ENCODE measurements around the gene ARHGAP6.

ARHGAP6 gene

DNA sequence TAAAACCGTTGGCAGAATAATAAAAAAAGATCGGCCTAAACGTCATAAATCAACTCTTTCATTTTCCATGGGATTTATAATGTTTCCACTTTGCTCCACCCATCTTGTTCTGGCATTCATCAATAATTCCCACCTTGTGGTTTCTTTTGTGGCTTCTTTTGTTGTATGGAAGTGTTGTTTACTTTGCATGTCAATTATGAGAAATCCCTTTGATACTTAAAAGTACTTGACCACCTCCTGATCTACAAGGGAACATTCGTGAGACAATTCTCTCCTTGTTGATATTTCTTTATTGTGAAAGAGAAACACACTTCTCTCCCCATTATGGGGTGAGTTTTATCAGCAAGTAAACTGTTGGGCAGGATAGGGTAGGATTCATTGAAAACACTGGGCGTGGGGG is 369.7 kb downstream of the ARHGAP6 start:
- Histone ChIP-seq H3K4me3 (no peak overlapping the region), H3K9ac (ENCODE audit: insufficient read length) (no peak overlapping the region)
- DNase-seq (ENCODE audit: low read depth, low spot score), result no peak

DNA sequence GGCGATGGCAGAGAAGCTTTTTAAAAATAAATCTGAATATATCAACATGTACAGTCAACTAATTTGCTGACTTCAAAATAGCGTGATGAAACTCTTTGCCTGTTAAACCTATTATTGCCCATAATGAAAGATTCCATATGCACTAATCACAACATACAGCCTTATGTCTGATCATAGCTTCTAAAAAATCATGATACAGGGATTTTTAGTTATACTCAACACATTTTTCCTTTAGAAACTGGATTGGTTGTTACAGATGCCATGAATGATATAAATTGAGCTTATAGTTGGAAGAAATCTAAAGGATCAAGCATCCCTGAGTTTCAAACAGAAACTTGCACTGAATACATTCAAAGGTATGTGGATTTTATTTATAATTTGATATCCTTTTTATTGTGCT is 372.6 kb downstream of the ARHGAP6 start, which contains the start of gene AMELX:
Gene AMELX (plus strand): TSS at position 301 of the 400 bp plus-strand sequence. CDS start 1,376 bp downstream, outside the sequence.
- no peak within 1 kb of the TSS for H3K4me3 ChIP-seq
- TF ChIP-seq EZH2 (IDR thresholded peaks at IDR 0.05), result no peak
- TF ChIP-seq POLR2AphosphoS5 (IDR thresholded peaks at IDR 0.05; ENCODE audit: borderline replicate concordance, low read depth, low read length), result no peak
- TF ChIP-seq FOXP2 (optimal IDR thresholded peaks at IDR 0.05; ENCODE audit: control extremely low read depth, extremely low read length, insufficient read depth), result no peak
- DNase-seq (ENCODE audit: low read depth, low spot score), result no peak
- H3K36me3 ChIP-seq (ENCODE audit: insufficient read depth, low read length), result no peaks in the 10 kb centered on the region
- no peak within 1 kb of the TSS for H3K27ac ChIP-seq
- no peaks in the 10 kb centered on the region for H3K9me3 ChIP-seq (ENCODE audit: low read depth, low read length)
- no peak within 1 kb of the TSS for H3K9ac ChIP-seq (ENCODE audit: insufficient read length)

More for the DNA sequence above, 369.7 kb downstream of the ARHGAP6 start:
- TF ChIP-seq POLR2AphosphoS5 (IDR thresholded peaks at IDR 0.05; ENCODE audit: borderline replicate concordance, low read depth, low read length) (no peak), EZH2 (IDR thresholded peaks at IDR 0.05) (no peak), FOXP2 (optimal IDR thresholded peaks at IDR 0.05; ENCODE audit: control extremely low read depth, extremely low read length, insufficient read depth) (no peak)
- H3K9me3 ChIP-seq (ENCODE audit: low read depth, low read length), result no peaks in the 10 kb centered on the region
- no peaks in the 10 kb centered on the region for H3K36me3 ChIP-seq (ENCODE audit: insufficient read depth, low read length)
- no peak overlapping the region for H3K27ac ChIP-seq

- Histone ChIP-seq H3K9me3 (ENCODE audit: low read depth, low read length) (no peaks in the 10 kb centered on the region), H3K9ac (ENCODE audit: insufficient read length) (no peak overlapping the region), H3K4me3 (no peak overlapping the region), H3K27ac (no peak overlapping the region), H3K36me3 (ENCODE audit: insufficient read depth, low read length) (no peaks in the 10 kb centered on the region)
- DNase-seq (ENCODE audit: low read depth, low spot score), result no peak
- TF ChIP-seq POLR2AphosphoS5 (IDR thresholded peaks at IDR 0.05; ENCODE audit: borderline replicate concordance, low read depth, low read length) (no peak), EZH2 (IDR thresholded peaks at IDR 0.05) (no peak), FOXP2 (optimal IDR thresholded peaks at IDR 0.05; ENCODE audit: control extremely low read depth, extremely low read length, insufficient read depth) (no peak)
Measured at GRCh38 chrX:11290416-11291102, 375.2 kb downstream of the ARHGAP6 start.

DNA sequence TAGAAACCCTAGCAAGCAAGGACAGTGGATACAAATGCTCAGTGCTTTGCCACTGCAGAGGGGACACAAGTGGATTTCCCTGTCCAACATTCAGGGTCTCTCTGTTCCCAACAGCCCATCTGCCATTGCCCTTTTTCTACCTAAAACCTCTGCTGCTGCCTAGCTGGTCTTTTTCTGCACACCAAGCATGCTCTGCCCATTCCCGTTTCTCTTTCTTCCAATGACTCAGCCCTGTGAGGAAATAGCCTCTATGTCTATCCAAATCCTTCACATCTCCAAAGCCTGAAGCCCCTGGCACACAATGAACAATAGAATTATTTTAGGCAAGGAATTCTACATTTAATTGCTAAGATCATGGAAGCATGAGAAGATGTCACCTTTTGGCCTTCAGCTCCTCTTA is 378.2 kb downstream of the ARHGAP6 start:
- no peak for DNase-seq (ENCODE audit: low read depth, low spot score)
- Histone ChIP-seq H3K9ac (ENCODE audit: insufficient read length) (no peak overlapping the region), H3K9me3 (ENCODE audit: low read depth, low read length) (no peaks in the 10 kb centered on the region), H3K36me3 (ENCODE audit: insufficient read depth, low read length) (no peaks in the 10 kb centered on the region), H3K4me3 (no peak overlapping the region), H3K27ac (no peak overlapping the region)
- TF ChIP-seq EZH2 (IDR thresholded peaks at IDR 0.05), result no peak
- TF ChIP-seq POLR2AphosphoS5 (IDR thresholded peaks at IDR 0.05; ENCODE audit: borderline replicate concordance, low read depth, low read length), result no peak
- TF ChIP-seq FOXP2 (optimal IDR thresholded peaks at IDR 0.05; ENCODE audit: control extremely low read depth, extremely low read length, insufficient read depth), result no peak

- Histone ChIP-seq H3K36me3 (ENCODE audit: insufficient read depth, low read length) (no peaks in the 10 kb centered on the region), H3K9ac (ENCODE audit: insufficient read length) (no peak overlapping the region), H3K9me3 (ENCODE audit: low read depth, low read length) (no peaks in the 10 kb centered on the region), H3K27ac (no peak overlapping the region), H3K4me3 (no peak overlapping the region)
- no peak for DNase-seq (ENCODE audit: low read depth, low spot score)
- TF ChIP-seq POLR2AphosphoS5 (IDR thresholded peaks at IDR 0.05; ENCODE audit: borderline replicate concordance, low read depth, low read length), result no peak
- TF ChIP-seq FOXP2 (optimal IDR thresholded peaks at IDR 0.05; ENCODE audit: control extremely low read depth, extremely low read length, insufficient read depth), result no peak
- no peak for TF ChIP-seq EZH2 (IDR thresholded peaks at IDR 0.05)
Measured at GRCh38 chrX:11285651-11286050, 380.1 kb downstream of the ARHGAP6 start.

- TF ChIP-seq EZH2 (IDR thresholded peaks at IDR 0.05) (no peak), POLR2AphosphoS5 (IDR thresholded peaks at IDR 0.05; ENCODE audit: borderline replicate concordance, low read depth, low read length) (no peak), FOXP2 (optimal IDR thresholded peaks at IDR 0.05; ENCODE audit: control extremely low read depth, extremely low read length, insufficient read depth) (no peak)
- DNase-seq (ENCODE audit: low read depth, low spot score), result no peak
- H3K36me3 ChIP-seq (ENCODE audit: insufficient read depth, low read length), result no peaks in the 10 kb centered on the region
- no peak overlapping the region for H3K9ac ChIP-seq (ENCODE audit: insufficient read length)
- no peak overlapping the region for H3K4me3 ChIP-seq
- no peak overlapping the region for H3K27ac ChIP-seq
- no peaks in the 10 kb centered on the region for H3K9me3 ChIP-seq (ENCODE audit: low read depth, low read length)
Measured at GRCh38 chrX:11282043-11282442, 383.7 kb downstream of the ARHGAP6 start.

- DNase-seq (ENCODE audit: low read depth, low spot score), result no peak
- TF ChIP-seq POLR2AphosphoS5 (IDR thresholded peaks at IDR 0.05; ENCODE audit: borderline replicate concordance, low read depth, low read length), result no peak
- TF ChIP-seq EZH2 (IDR thresholded peaks at IDR 0.05), result no peak
- TF ChIP-seq FOXP2 (optimal IDR thresholded peaks at IDR 0.05; ENCODE audit: control extremely low read depth, extremely low read length, insufficient read depth), result no peak
- Histone ChIP-seq H3K36me3 (ENCODE audit: insufficient read depth, low read length) (no peaks in the 10 kb centered on the region), H3K27ac (no peak overlapping the region), H3K9me3 (ENCODE audit: low read depth, low read length) (no peaks in the 10 kb centered on the region), H3K9ac (ENCODE audit: insufficient read length) (no peak overlapping the region), H3K4me3 (no peak overlapping the region)
Measured at GRCh38 chrX:11273544-11273943, 392.2 kb downstream of the ARHGAP6 start.

GRCh38 chrX:11272863-11273262 is 392.9 kb downstream of the ARHGAP6 start:
- no peak for TF ChIP-seq EZH2 (IDR thresholded peaks at IDR 0.05)
- TF ChIP-seq FOXP2 (optimal IDR thresholded peaks at IDR 0.05; ENCODE audit: control extremely low read depth, extremely low read length, insufficient read depth), result no peak
- no peak for TF ChIP-seq POLR2AphosphoS5 (IDR thresholded peaks at IDR 0.05; ENCODE audit: borderline replicate concordance, low read depth, low read length)

More at GRCh38 chrX:11272863-11273262, 392.9 kb downstream of the ARHGAP6 start:
- H3K36me3 ChIP-seq (ENCODE audit: insufficient read depth, low read length), result no peaks in the 10 kb centered on the region
- H3K9ac ChIP-seq (ENCODE audit: insufficient read length), result no peak overlapping the region
- DNase-seq (ENCODE audit: low read depth, low spot score), result no peak
- no peak overlapping the region for H3K4me3 ChIP-seq
- H3K9me3 ChIP-seq (ENCODE audit: low read depth, low read length), result no peaks in the 10 kb centered on the region
- H3K27ac ChIP-seq, result no peak overlapping the region

Measured in SK-N-MC (cell line).